ENCODE measurements around the gene SEC14L1. TPM values are rescaled to one million over a fixed set of nuclear protein-coding genes. Genes with fewer than 3 reads are reported as not detected.
"Not testable (repeated sequence)": the region's sequence is repeated elsewhere in the genome, so short reads cannot be mapped to it uniquely, and the experiment has no call there.

The SEC14L1 gene
- total RNA-seq, 2 donors from 2014 or later, result 31.0 to 38.8 TPM

DNA sequence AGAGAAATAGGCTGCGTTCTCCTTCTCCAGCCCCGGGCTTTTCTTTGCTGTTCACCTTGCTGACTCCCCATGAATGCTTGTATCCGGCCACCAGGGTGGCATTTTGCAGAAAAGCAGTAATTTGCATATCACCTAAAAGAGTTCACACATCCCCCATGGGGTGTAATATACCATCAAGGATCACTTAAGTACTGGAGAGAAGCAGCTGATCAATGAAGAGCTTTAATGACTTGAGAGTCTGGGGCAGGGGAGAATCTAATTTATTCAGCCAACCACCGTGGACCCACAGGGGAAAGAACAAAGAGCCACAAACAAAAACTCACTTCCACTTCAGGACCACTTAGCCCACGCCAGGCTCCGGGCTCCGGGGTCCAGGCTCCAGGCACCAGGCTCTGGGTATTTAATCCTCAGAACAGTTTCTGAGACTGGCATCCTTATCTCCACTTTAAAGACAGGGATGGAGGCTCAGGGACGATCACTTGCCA is 33.9 kb upstream of the SEC14L1 start:
- Histone ChIP-seq H3K27ac (no peak overlapping the region), H3K4me1 (no peaks in the 10 kb centered on the region), H3K27me3 (no peaks in the 10 kb centered on the region), H3K9me3 (no peaks in the 10 kb centered on the region), H3K36me3 (no peaks in the 10 kb centered on the region), H3K9ac (ENCODE audit: low read depth in 2 of 2, low read length in 2 of 2) (no peak overlapping the region), H3K4me3 (no peak overlapping the region)
- intact Hi-C loops (cut with DNase I), result no loop called here
- TF ChIP-seq, protein P1, sequence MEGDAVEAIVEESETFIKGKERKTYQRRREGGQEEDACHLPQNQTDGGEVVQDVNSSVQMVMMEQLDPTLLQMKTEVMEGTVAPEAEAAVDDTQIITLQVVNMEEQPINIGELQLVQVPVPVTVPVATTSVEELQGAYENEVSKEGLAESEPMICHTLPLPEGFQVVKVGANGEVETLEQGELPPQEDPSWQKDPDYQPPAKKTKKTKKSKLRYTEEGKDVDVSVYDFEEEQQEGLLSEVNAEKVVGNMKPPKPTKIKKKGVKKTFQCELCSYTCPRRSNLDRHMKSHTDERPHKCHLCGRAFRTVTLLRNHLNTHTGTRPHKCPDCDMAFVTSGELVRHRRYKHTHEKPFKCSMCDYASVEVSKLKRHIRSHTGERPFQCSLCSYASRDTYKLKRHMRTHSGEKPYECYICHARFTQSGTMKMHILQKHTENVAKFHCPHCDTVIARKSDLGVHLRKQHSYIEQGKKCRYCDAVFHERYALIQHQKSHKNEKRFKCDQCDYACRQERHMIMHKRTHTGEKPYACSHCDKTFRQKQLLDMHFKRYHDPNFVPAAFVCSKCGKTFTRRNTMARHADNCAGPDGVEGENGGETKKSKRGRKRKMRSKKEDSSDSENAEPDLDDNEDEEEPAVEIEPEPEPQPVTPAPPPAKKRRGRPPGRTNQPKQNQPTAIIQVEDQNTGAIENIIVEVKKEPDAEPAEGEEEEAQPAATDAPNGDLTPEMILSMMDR (IDR thresholded peaks at IDR 0.05), result no peak
- no peak for DNase-seq

DNA sequence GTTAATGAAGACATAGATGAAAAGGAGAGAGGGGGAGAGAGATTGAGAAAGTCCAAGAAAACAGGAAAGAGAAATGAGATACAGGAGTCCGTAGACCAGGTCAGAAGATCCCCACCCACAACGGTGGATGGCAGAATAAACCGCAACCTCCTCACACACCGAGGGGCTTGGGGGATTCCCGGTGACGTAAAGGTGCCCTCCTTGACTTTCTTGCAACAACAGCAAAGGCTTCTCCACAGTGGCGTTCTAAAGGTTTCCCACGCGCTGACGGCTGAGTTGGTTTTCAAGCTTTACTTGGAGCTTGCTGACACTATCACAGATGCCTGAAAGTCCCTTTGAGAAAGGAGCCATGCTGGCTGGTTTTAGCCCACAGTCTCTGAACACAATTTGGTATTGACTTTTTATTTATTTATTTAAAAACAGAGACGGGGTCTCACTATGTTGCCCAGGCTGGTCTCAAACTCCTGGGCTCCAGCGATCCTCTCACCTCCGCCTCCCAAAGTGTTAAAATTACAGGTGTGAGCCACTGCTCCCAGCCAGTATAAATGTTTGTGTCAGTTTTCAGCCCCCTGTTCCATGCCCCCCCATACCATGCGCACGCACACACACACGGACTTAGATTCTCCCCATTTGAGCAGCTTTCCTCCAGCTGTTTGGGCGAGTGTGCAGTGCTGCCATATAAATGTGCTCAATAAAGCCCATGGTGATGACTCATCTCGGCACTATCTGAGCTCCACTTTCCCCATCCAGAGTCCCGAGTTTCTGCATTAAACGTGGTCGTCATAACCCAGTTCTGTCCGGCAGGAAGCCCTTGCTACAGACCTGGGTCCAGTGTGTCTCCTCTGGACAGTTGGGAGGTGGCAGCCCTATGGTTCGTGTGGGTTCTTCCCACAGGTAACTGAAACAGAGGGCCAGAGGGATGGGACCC is 33.0 kb upstream of the SEC14L1 start:
- H3K27ac ChIP-seq, result no peak overlapping the region
- H3K9me3 ChIP-seq, result no peaks in the 10 kb centered on the region
- H3K4me1 ChIP-seq, result no peaks in the 10 kb centered on the region
- H3K36me3 ChIP-seq, result no peaks in the 10 kb centered on the region
- intact Hi-C loops (cut with DNase I), result no loop called here
- TF ChIP-seq, protein P1 (IDR thresholded peaks at IDR 0.05), result no peak
- H3K4me3 ChIP-seq, result no peak overlapping the region
- H3K9ac ChIP-seq (ENCODE audit: low read depth in 2 of 2, low read length in 2 of 2), result no peak overlapping the region
- no peaks in the 10 kb centered on the region for H3K27me3 ChIP-seq
- no peak for DNase-seq

DNA sequence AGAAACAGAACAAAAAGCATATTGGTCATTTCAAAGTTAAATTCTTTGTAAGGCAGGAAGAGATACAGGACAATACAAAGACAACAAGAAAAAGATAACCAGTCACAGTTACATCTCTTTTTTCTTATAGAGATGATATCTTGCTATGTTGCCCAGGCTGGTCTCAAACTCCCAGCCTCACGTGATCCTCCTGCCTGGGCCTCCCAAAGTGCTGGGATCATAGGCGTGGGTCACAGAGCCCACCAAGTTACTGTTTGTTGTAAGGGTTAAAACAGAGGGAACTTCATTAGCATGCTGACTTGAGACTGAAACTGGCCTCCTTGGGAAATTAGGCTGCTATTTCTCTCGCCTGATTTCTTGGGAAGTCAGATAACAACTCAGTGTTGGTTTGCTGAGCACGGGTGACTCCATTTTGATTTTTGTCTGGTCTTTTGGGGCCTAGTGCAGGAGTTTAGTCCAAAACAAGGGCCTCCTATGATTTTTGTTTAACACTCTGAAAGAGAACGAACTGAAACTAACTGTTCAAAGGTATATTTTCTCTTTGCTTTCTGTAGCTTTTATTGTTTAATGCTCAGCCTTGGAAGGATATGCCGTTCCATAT is 31.5 kb upstream of the SEC14L1 start:
- no peaks in the 10 kb centered on the region for H3K36me3 ChIP-seq
- intact Hi-C loops (cut with DNase I), result no loop called here
- H3K9ac ChIP-seq (ENCODE audit: low read depth in 2 of 2, low read length in 2 of 2), result no peak overlapping the region
- TF ChIP-seq, protein P1 (IDR thresholded peaks at IDR 0.05), result no peak
- H3K4me1 ChIP-seq, result no peaks in the 10 kb centered on the region
- DNase-seq, result no peak
- no peak overlapping the region for H3K27ac ChIP-seq
- no peak overlapping the region for H3K4me3 ChIP-seq
- no peaks in the 10 kb centered on the region for H3K27me3 ChIP-seq
- no peaks in the 10 kb centered on the region for H3K9me3 ChIP-seq

DNA sequence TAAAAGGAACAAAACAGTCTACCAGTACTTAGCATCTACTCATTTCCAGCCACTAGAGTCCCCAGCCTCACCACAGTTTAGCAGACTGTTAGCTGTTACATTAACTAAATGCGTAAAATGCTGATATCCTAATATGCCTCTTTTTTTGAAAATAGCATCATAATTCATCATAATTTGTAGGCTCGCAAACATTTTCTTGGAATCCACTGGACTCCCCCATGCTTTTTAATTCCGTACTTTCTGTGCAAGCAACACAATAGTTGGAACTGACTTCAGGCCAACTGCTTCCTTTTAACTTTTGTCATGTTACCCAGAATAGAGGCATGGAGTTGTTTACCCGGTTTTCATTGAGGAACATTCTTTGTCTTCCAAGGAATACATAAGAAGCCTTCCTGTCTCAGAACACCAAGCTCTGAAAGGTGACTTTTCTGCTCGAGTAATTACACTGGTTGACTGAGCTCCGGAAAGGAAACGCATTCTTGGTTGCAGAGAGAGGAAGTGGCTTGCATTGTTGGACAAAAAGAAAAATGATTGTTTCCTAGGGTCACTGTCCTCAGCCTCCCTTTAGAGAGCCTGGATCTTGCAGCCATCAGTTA is 30.9 kb upstream of the SEC14L1 start:
- TF ChIP-seq, protein P1 (IDR thresholded peaks at IDR 0.05), result no peak
- intact Hi-C loops (cut with DNase I), result no loop called here
- no peaks in the 10 kb centered on the region for H3K27me3 ChIP-seq
- no peak overlapping the region for H3K27ac ChIP-seq
- no peaks in the 10 kb centered on the region for H3K9me3 ChIP-seq
- no peak overlapping the region for H3K4me3 ChIP-seq
- H3K36me3 ChIP-seq, result no peaks in the 10 kb centered on the region
- no peaks in the 10 kb centered on the region for H3K4me1 ChIP-seq
- no peak overlapping the region for H3K9ac ChIP-seq (ENCODE audit: low read depth in 2 of 2, low read length in 2 of 2)
- DNase-seq, result no peak

DNA sequence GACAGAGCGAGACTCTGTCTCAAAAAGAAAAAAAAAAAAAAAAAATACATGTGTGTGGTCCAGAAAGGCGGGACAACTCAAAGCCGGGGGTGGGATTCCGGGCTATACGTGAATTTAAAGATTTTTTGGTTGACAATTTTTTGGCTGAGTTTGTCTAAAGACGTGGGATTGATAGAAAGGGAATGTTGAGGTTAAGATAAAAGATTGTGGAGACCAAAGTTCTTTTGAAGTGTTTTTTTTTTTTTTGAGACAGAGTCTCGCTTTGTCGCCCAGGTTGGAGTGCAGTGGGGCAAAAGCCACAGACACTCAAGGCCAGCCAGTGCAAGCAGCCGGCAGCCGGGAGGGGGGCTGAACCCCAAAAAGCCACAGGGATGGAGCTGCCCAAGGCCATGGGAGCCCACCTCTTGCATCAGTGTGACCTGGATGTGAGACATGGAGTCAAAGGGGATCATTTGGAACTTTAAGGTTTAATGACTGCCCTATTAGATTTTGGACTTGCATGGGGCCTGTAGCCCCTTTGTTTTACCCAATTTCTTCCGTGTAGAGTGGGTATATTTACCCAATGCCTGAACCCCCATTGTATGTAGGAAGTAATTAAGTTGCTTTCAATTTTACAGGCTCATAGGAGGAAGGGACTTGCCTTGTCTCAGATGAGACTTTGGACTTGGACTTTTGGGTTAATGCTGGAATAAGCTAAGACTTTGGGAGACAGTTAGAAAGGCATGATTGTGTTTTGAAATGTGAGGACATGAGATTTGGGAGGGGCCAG is 29.4 kb upstream of the SEC14L1 start:
- H3K36me3 ChIP-seq; H3K9ac ChIP-seq (ENCODE audit: low read depth in 2 of 2, low read length in 2 of 2); H3K4me3 ChIP-seq; H3K27me3 ChIP-seq; intact Hi-C loops (cut with DNase I); H3K9me3 ChIP-seq; H3K4me1 ChIP-seq; DNase-seq: not testable (repeated sequence)
- H3K27ac ChIP-seq, result peak overlapping the region; percentile 53

Measured in colonic mucosa (tissue), 4 donors.